A549 (cell line): Measurements from ENCODE around the gene SCN5A. TPM values are rescaled to one million over a fixed set of nuclear protein-coding genes. Genes with fewer than 3 reads are reported as not detected.

ENCODE experiments used
- ATAC-seq, 2 experiments: fragments of 200-7000 bp in 1 of 2; fragments of >200 bp in 1 of 2; cut with Nextera tagmentation in 1 of 2; cut with Tn5 transposase in 1 of 2; 3 replicates each; pipeline versions ENCODE4 v1.8.0 to v1.9.1; 2018 to 2020; ENCODE audit warnings: mild to moderate bottlenecking in 1 of 2, moderate library complexity in 1 of 2
- CTCF ChIA-PET: fragments of 300-600 bp; sonication (Branson Sonifier 250); formaldehyde crosslinking; extraction: SDS; loops from one replicate; lab custom pipeline; 2021; ENCODE audit warnings: antibody characterized with exemption, inconsistent platforms; lab: Yijun Ruan, JAX
- POLR2A ChIA-PET: fragments of 350-600 bp; formaldehyde crosslinking; extraction: SDS; loops from one replicate; lab custom pipeline; 2021; ENCODE audit warnings: antibody characterized with exemption, inconsistent platforms; lab: Yijun Ruan, JAX
- DNase-seq, 2 experiments: peaks; one replicate each; pipeline versions ENCODE4 v3.0.0 to v3.0.0-alpha.2; 2011 to 2016; ENCODE audit warnings: low read depth in 1 of 2, low spot score in 1 of 2
- FAIRE-seq: peaks from 2 replicates; lab custom pipeline; 2011; peaks lifted over from hg19 to GRCh38; lab: Jason Lieb, UNC
- H3K27ac ChIP-seq, 2 experiments: fragments of >200 bp; sonication (Bioruptor Twin); formaldehyde crosslinking; 3 replicates each; pipeline ENCODE4 v1.5.1; 2016 to 2017
- H3K4me1 ChIP-seq: fragments of >200 bp; sonication (Bioruptor Twin); formaldehyde crosslinking; 3 replicates; pipeline ENCODE4 v1.6.1; 2016
- H3K4me2 ChIP-seq: fragments of >200 bp; sonication (Bioruptor Twin); formaldehyde crosslinking; 3 replicates; pipeline ENCODE4 v1.6.1; 2016
- H3K4me3 ChIP-seq: fragments of >200 bp; sonication (Bioruptor Twin); formaldehyde crosslinking; 3 replicates; pipeline ENCODE4 v1.5.1; 2016
- H3K9me3 ChIP-seq: fragments of >200 bp; sonication (Bioruptor Twin); formaldehyde crosslinking; 3 replicates; pipeline ENCODE4 v1.6.1; 2016
- ATOH8 ChIP-seq: fragments of 250-450 bp; sonication (Bioruptor Pico); IDR thresholded peaks from 2 replicates; pipeline ENCODE4 v1.5.0; 2020; ENCODE audit warnings: low read depth, mild to moderate bottlenecking, moderate library complexity
- BCL3 ChIP-seq: fragments of >200 bp; sonication (Bioruptor Twin); formaldehyde crosslinking; IDR thresholded peaks from 3 replicates; pipeline ENCODE4 v1.6.1; 2016
- BHLHE40 ChIP-seq: IDR thresholded peaks from 2 replicates; pipeline ENCODE4 v1.6.1; 2012; ENCODE audit warnings: low read depth, low read length, inconsistent platforms
- CEBPB ChIP-seq, 2 experiments: fragments of >200 bp in 1 of 2; sonication (Bioruptor Twin) in 1 of 2; formaldehyde crosslinking in 1 of 2; IDR thresholded peaks; 2 replicates each; pipeline ENCODE4 v1.6.1; 2012 to 2016
- CHD4 ChIP-seq: fragments of 200-600 bp; sonication (generic); IDR thresholded peaks from 2 replicates; pipeline ENCODE4 v1.6.1; 2016; ENCODE audit warnings: antibody characterized with exemption, mild to moderate bottlenecking, borderline replicate concordance
- E2F6 ChIP-seq: IDR thresholded peaks from 2 replicates; pipeline ENCODE4 v1.6.1; 2012; ENCODE audit warnings: low read depth, borderline replicate concordance
- EHMT2 ChIP-seq: fragments of 200-600 bp; sonication (generic); IDR thresholded peaks from 2 replicates; pipeline ENCODE4 v1.6.1; 2016; ENCODE audit warnings: antibody characterized with exemption, low read depth, mild to moderate bottlenecking, moderate library complexity
- ELK1 ChIP-seq: fragments of 150-350 bp; IDR thresholded peaks from 2 replicates; pipeline ENCODE4 v1.6.1; 2014; ENCODE audit warnings: low read depth, mild to moderate bottlenecking, low read length
- EP300 ChIP-seq, 2 experiments: fragments of >200 bp; sonication (Bioruptor Twin); formaldehyde crosslinking; IDR thresholded peaks; 2 replicates in 1 of 2; 3 replicates in 1 of 2; pipeline ENCODE4 v1.6.1; 2016 to 2017
- ESRRA ChIP-seq: fragments of 150-350 bp; IDR thresholded peaks from 2 replicates; pipeline ENCODE4 v1.6.1; 2014; ENCODE audit warnings: mild to moderate bottlenecking, low read length, borderline replicate concordance
- FOSB ChIP-seq: fragments of 250-450 bp; sonication (Bioruptor Pico); IDR thresholded peaks from 2 replicates; pipeline ENCODE4 v1.5.0; 2020; ENCODE audit warnings: mild to moderate bottlenecking, moderate library complexity
- HOXA7 ChIP-seq: fragments of 250-450 bp; sonication (Bioruptor Pico); IDR thresholded peaks from 2 replicates; pipeline ENCODE4 v1.5.0; 2020; ENCODE audit warnings: mild to moderate bottlenecking, moderate library complexity
- HOXB5 ChIP-seq: fragments of 250-450 bp; sonication (Bioruptor Pico); IDR thresholded peaks from 2 replicates; pipeline ENCODE4 v1.5.0; 2020; ENCODE audit warnings: mild to moderate bottlenecking, moderate library complexity
- JUNB ChIP-seq: fragments of >200 bp; sonication (Bioruptor Twin); formaldehyde crosslinking; IDR thresholded peaks from 2 replicates; pipeline ENCODE4 v1.6.1; 2016
- KDM5A ChIP-seq: fragments of 200-600 bp; sonication (generic); IDR thresholded peaks from 2 replicates; pipeline ENCODE4 v1.6.1; 2016; ENCODE audit warnings: antibody characterized with exemption, mild to moderate bottlenecking
- MYC ChIP-seq: IDR thresholded peaks from 2 replicates; pipeline ENCODE4 v1.6.1; 2012; ENCODE audit warnings: mild to moderate bottlenecking, inconsistent platforms, low read length, improper control_type of control experiment, borderline replicate concordance
- NR3C1 ChIP-seq: fragments of >200 bp; sonication (Bioruptor Twin); formaldehyde crosslinking; IDR thresholded peaks from 3 replicates; pipeline ENCODE4 v1.6.1; 2017
- PHF8 ChIP-seq: fragments of 200-600 bp; sonication (generic); IDR thresholded peaks from 2 replicates; pipeline ENCODE4 v1.6.1; 2016; ENCODE audit warnings: low read depth, mild to moderate bottlenecking, antibody characterized with exemption, moderate library complexity, borderline replicate concordance
- POLR2A ChIP-seq: IDR thresholded peaks from 2 replicates; pipeline ENCODE4 v1.6.1; 2012; ENCODE audit warnings: mild to moderate bottlenecking, low read length
- RCOR1 ChIP-seq: fragments of 150-350 bp; IDR thresholded peaks from 2 replicates; pipeline ENCODE4 v1.6.1; 2014; ENCODE audit warnings: antibody characterized with exemption, low read length, low read depth
- REST ChIP-seq: fragments of 200-600 bp; sonication (generic); IDR thresholded peaks from 2 replicates; pipeline ENCODE4 v1.6.1; 2016; ENCODE audit warnings: antibody characterized with exemption, mild to moderate bottlenecking, moderate library complexity
- SREBF2 ChIP-seq: fragments of 450-650 bp; IDR thresholded peaks from 2 replicates; pipeline ENCODE4 v1.6.1; 2014; ENCODE audit warnings: mild to moderate bottlenecking, moderate library complexity
- TFCP2L1 ChIP-seq: fragments of 250-450 bp; sonication (Bioruptor Pico); IDR thresholded peaks from 2 replicates; pipeline ENCODE4 v1.5.0; 2021; ENCODE audit warnings: mild to moderate bottlenecking
- ZC3H11A ChIP-seq: fragments of 450-650 bp; IDR thresholded peaks from 2 replicates; pipeline ENCODE4 v1.6.1; 2014; ENCODE audit warnings: antibody characterized with exemption, mild to moderate bottlenecking
- ZSCAN20 ChIP-seq: fragments of 250-450 bp; sonication (Bioruptor Pico); IDR thresholded peaks from 2 replicates; pipeline ENCODE4 v1.8.0; 2022; ENCODE audit warnings: mild to moderate bottlenecking, moderate library complexity
- WGBS: methylation state at CpG from one replicate; pipeline ENCODE4 v1.1.6; 2017; ENCODE audit errors: missing lambda C conversion rate; 5-methylcytosine and 5-hydroxymethylcytosine counted together
- polyA plus RNA-seq, 4 experiments: library from polyadenylated mRNA; depleted of rRNA in 3 of 4; stranded (reverse); fragments of >200 nt; fragmentation: RNase III in 1 of 4; extraction: RNeasy Plus Mini Kit Qiagen cat#74134 plus additional on column Dnase treatment in 1 of 4; gene quantifications; 2 replicates in 3 of 4; 3 replicates in 1 of 4; pipeline ENCODE4 v1.2.3, GENCODE V29; 2011 to 2017

SCN5A gene
- polyA plus RNA-seq, 2 of the 4 experiments (the other 2 are of a cell fraction) = 0.09 to 0.19 TPM

GRCh38 chr3:38515367-38515766 is 134.1 kb downstream of the SCN5A start (continued):
- TF ChIP-seq EP300 (IDR thresholded peaks at IDR 0.05) (no peak), RCOR1 (no peak), TFCP2L1 (CRISPR knock-in tag) (no peak), ELK1 (no peak), ZSCAN20 (CRISPR knock-in tag) (no peak), ESRRA (no peak), ATOH8 (CRISPR knock-in tag) (no peak), KDM5A (no peak), BCL3 (no peak), BHLHE40 (no peak)

- Histone ChIP-seq H3K4me1 (peaks cover 7% of the 10 kb centered on the region; the same call in 2 of the 3 replicates), H3K27ac (no peak overlapping the region), H3K4me3 (no peak overlapping the region), H3K4me2 (no peak overlapping the region), H3K9me3 (no peaks in the 10 kb centered on the region)
- WGBS = 90% methylated on average over 3 of the region's 3 CpGs
- no peak for DNase-seq
- ATAC-seq = no peak
- CTCF ChIA-PET = interaction anchor here (3.0 to 5.4 kb wide), 2 partner anchors 10 to 16 kb away, joined by 12 to 30 read pairs; partner anchors contain the start of gene EXOG
- POLR2A ChIA-PET = no interaction called here
- peak; percentile 72 for FAIRE-seq
- TF ChIP-seq SREBF2 = no peak
- TF ChIP-seq HOXB5 = no peak
- TF ChIP-seq POLR2A = no peak
- TF ChIP-seq FOSB = no peak
- no peak for TF ChIP-seq TFCP2L1 (CRISPR knock-in tag)
- TF ChIP-seq EHMT2 = no peak
- no peak for TF ChIP-seq E2F6
- TF ChIP-seq ZC3H11A = no peak
- no peak for TF ChIP-seq CEBPB (IDR thresholded peaks at IDR 0.05)
- no peak for TF ChIP-seq MYC
- no peak for TF ChIP-seq HOXA7
- TF ChIP-seq REST = no peak
- no peak for TF ChIP-seq JUNB
- no peak for TF ChIP-seq CHD4
- no peak for TF ChIP-seq PHF8
- TF ChIP-seq RCOR1 = no peak
- TF ChIP-seq NR3C1 = no peak
- TF ChIP-seq BHLHE40 = no peak
These were observed 137.9 kb downstream of the SCN5A start for GRCh38 chr3:38511546-38511945.
